Chondrocyte (in vitro differentiated cells): Measurements from ENCODE around the gene ARHGEF19. TPM values are rescaled to one million over a fixed set of nuclear protein-coding genes. Genes with fewer than 3 reads are reported as not detected.
A peak's percentile ranks its signal among the peaks of the same experiment; 100 is the strongest.
"Not testable (repeated sequence)": the region's sequence is repeated elsewhere in the genome, so short reads cannot be mapped to it uniquely, and the experiment has no call there.

ENCODE experiments used
- DNase-seq: peaks from one replicate; pipeline ENCODE4 v3.0.0; 2021; ENCODE audit warnings: mixed read lengths, low spot score
- H3K27ac Mint-ChIP-seq: one replicate; pipeline ENCODE4 v1.8.0; 2021; ENCODE audit warnings: mild to moderate bottlenecking, moderate library complexity, mixed read lengths; ENCODE audit not compliant: unreplicated experiment
- H3K27me3 Mint-ChIP-seq: 2 replicates; pipeline ENCODE4 v1.8.0; 2021; ENCODE audit warnings: low read depth, mixed read lengths
- H3K36me3 Mint-ChIP-seq: 2 replicates; pipeline ENCODE4 v1.8.0; 2021; ENCODE audit warnings: low read depth, mixed read lengths
- H3K4me1 Mint-ChIP-seq: 2 replicates; pipeline ENCODE4 v1.8.0; 2021; ENCODE audit warnings: low read depth, mild to moderate bottlenecking, mixed read lengths
- H3K4me3 Mint-ChIP-seq: one replicate; pipeline ENCODE4 v1.8.0; 2021; ENCODE audit warnings: mild to moderate bottlenecking, moderate library complexity, mixed read lengths; ENCODE audit not compliant: unreplicated experiment
- H3K9me3 Mint-ChIP-seq: 2 replicates; pipeline ENCODE4 v1.8.0; 2021; ENCODE audit warnings: low read depth, mixed read lengths
- CTCF ChIP-seq: fragments of 200-600 bp; sonication (generic); IDR thresholded peaks from 2 replicates; pipeline ENCODE4 v1.5.0; 2021; ENCODE audit warnings: antibody characterized with exemption, mild to moderate bottlenecking, moderate library complexity
- total RNA-seq: library from RNA; stranded (reverse); gene quantifications from 3 replicates; pipeline ENCODE4 v1.2.1, GENCODE V29; 2021

The ARHGEF19 gene
- total RNA-seq, 1 donor from 2014 or later, result 16.1 TPM

DNA sequence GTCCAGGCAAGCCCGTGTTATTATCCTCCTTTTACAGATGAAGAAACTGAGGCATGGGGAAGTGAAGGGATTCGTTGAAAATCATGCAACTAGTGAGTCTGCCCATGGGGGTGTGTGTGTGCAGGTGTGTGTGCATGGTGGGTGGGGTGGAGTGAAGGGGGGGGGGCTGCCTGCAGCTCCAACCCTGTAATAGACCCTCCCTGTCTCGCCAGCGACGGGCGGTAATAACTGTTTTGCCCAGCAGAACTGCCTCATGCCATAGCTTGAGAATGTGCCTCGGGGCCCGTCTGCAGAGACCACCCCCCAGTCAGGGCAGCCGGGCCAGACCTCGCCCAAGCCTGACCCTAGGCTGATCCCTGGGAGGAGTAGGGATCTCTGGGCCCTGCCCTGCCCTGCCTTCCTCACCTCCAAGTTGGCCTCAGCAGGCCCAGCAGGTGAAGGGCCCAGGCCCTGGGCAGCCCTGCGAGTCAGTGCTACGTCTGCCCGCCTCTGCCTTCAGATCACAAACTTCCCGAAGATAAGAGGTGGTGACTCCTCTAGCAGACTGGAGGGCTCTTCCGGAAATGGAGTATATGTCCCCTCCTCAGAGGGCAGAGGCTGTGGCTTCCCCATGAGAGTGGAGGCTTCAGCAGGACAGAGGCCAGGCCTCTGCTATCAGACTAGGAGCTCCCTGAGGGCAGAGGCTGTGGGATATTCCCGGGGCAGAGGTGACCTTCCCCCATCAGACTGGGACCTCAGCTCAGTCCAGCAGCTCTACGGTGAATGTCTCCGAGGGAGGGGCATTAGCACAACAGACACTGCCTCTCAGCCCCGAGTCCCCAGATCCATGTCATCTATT lies 40.9 kb downstream of the ARHGEF19 start:
- Mint-ChIP-seq H3K36me3 (no peaks in the 10 kb centered on the region), H3K27ac (no peak overlapping the region), H3K4me1 (peaks cover 47% of the 10 kb centered on the region), H3K4me3 (no peak overlapping the region), H3K9me3 (no peaks in the 10 kb centered on the region), H3K27me3 (no peaks in the 10 kb centered on the region)
- peak; percentile 64 for DNase-seq
- TF ChIP-seq CTCF, result no peak

DNA sequence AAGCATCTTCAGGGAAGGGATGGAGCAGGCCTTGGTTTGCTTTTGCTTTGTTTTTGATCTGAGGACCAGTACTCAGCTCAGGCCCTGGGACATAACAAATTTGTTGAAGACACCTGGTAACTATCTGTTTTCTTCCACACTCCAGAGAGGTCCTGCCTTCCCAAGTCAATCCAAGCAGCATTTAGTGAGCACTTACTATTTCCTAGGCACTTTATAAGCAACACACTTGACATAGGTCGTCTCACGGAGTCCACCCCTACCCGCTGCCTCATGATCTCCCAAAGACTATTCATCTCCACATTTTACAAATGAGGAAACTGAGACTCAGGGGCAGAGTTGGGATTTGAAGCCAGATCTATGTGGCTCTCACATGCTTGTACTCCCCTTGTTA lies 42.2 kb downstream of the ARHGEF19 start:
- TF ChIP-seq CTCF, result no peak
- DNase-seq, result no peak
- Mint-ChIP-seq H3K4me1 (peaks cover 41% of the 10 kb centered on the region), H3K36me3 (no peaks in the 10 kb centered on the region), H3K9me3 (no peaks in the 10 kb centered on the region), H3K4me3 (no peak overlapping the region), H3K27me3 (no peaks in the 10 kb centered on the region), H3K27ac (no peak overlapping the region)

- H3K27me3 Mint-ChIP-seq, result no peaks in the 10 kb centered on the region
- H3K27ac Mint-ChIP-seq, result no peak overlapping the region
- no peaks in the 10 kb centered on the region for H3K9me3 Mint-ChIP-seq
- no peak for DNase-seq
- TF ChIP-seq CTCF, result no peak
- H3K4me3 Mint-ChIP-seq, result no peak overlapping the region
- no peaks in the 10 kb centered on the region for H3K36me3 Mint-ChIP-seq
- peaks cover 41% of the 10 kb centered on the region for H3K4me1 Mint-ChIP-seq
These were observed 43.7 kb downstream of the ARHGEF19 start for GRCh38 chr1:16168622-16169360.

GRCh38 chr1:16168144-16168495 lies 44.3 kb downstream of the ARHGEF19 start:
- Mint-ChIP-seq H3K4me1 (peaks cover 34% of the 10 kb centered on the region), H3K4me3 (peak overlapping the region; percentile 40)
- not testable (repeated sequence) for H3K27ac Mint-ChIP-seq, DNase-seq, H3K9me3 Mint-ChIP-seq, H3K27me3 Mint-ChIP-seq, H3K36me3 Mint-ChIP-seq

- no peak for DNase-seq
- no peaks in the 10 kb centered on the region for H3K36me3 Mint-ChIP-seq
- TF ChIP-seq CTCF, result no peak
- no peak overlapping the region for H3K27ac Mint-ChIP-seq
- no peaks in the 10 kb centered on the region for H3K9me3 Mint-ChIP-seq
- H3K27me3 Mint-ChIP-seq, result no peaks in the 10 kb centered on the region
- H3K4me3 Mint-ChIP-seq, result peak overlapping the region; percentile 49
- H3K4me1 Mint-ChIP-seq, result peaks cover 28% of the 10 kb centered on the region
These were observed 44.9 kb downstream of the ARHGEF19 start for GRCh38 chr1:16167331-16168143.
